ENCODE results near the gene PRPF39.
"Not testable (repeated sequence)": the region's sequence is repeated elsewhere in the genome, so short reads cannot be mapped to it uniquely, and the experiment has no call there.

PRPF39 gene

GRCh38 chr14:45128963-45129629 is 45.2 kb downstream of the PRPF39 start:
- no peaks in the 10 kb centered on the region for H3K9me3 Mint-ChIP-seq
- H3K4me3 Mint-ChIP-seq: no peak overlapping the region
- H3K27me3 Mint-ChIP-seq: no peaks in the 10 kb centered on the region
- peaks cover 18% of the 10 kb centered on the region for H3K4me1 Mint-ChIP-seq
- no peak for DNase-seq (ENCODE audit: low spot score in 2 of 2)
- no peak for ATAC-seq (replicated peaks; ENCODE audit: extremely low read depth, poor library complexity, severe bottlenecking)
- H3K36me3 Mint-ChIP-seq (ENCODE audit: insufficient read depth): peaks cover 18% of the 10 kb centered on the region
- no peak overlapping the region for H3K27ac Mint-ChIP-seq (ENCODE audit: low read depth)

DNA sequence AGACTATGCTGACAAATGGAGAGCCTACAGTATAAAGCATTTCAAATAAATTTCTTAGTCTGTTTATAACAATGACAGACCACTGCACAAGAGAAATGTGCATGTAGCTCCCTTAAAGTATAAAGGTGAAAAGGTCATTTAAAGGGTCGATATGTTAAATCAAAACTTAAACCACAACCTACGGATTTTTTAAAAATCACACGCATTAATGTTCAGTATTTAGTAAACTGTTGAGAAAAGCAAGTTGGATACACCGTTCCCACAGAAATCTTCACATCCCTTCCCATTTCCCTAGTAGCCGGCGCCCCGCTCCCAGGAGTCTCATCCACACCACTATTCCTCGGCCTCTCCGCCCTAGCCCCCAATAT is 49.8 kb downstream of the PRPF39 start:
- Mint-ChIP-seq H3K27me3 (no peaks in the 10 kb centered on the region), H3K4me3 (peak overlapping the region; percentile 98), H3K36me3 (ENCODE audit: insufficient read depth) (peaks cover 21% of the 10 kb centered on the region), H3K4me1 (peaks cover 34% of the 10 kb centered on the region), H3K27ac (ENCODE audit: low read depth) (peak overlapping the region; percentile 98), H3K9me3 (no peaks in the 10 kb centered on the region)
- DNase-seq (ENCODE audit: low spot score in 2 of 2) (no peak), ATAC-seq (replicated peaks; ENCODE audit: extremely low read depth, poor library complexity, severe bottlenecking) (no peak)

GRCh38 chr14:45134051-45134958 is 50.4 kb downstream of the PRPF39 start, which contains the start of gene FKBP3:
FKBP3 (minus strand) TSS chr14:45134481; CDS start chr14:45134456, 25 bp downstream.
- Mint-ChIP-seq H3K4me1 (peaks cover 34% of the 10 kb centered on the region), H3K27ac (ENCODE audit: low read depth) (peak within 1 kb of the TSS; percentile 98), H3K27me3 (no peaks in the 10 kb centered on the region), H3K36me3 (ENCODE audit: insufficient read depth) (peaks cover 21% of the 10 kb centered on the region), H3K9me3 (no peaks in the 10 kb centered on the region), H3K4me3 (peak within 1 kb of the TSS; percentile 98)
- ATAC-seq (replicated peaks; ENCODE audit: extremely low read depth, poor library complexity, severe bottlenecking) (peak; percentile 96), DNase-seq (ENCODE audit: low spot score in 2 of 2) (peak; percentile 77 to 90)

GRCh38 chr14:45135156-45135555 is 51.2 kb downstream of the PRPF39 start:
- peak overlapping the region; percentile 98 for H3K4me3 Mint-ChIP-seq
- H3K27ac Mint-ChIP-seq (ENCODE audit: low read depth): peak overlapping the region; percentile 98
- H3K9me3 Mint-ChIP-seq: no peaks in the 10 kb centered on the region
- H3K27me3 Mint-ChIP-seq: no peaks in the 10 kb centered on the region
- H3K4me1 Mint-ChIP-seq: peaks cover 36% of the 10 kb centered on the region
- peaks cover 21% of the 10 kb centered on the region for H3K36me3 Mint-ChIP-seq (ENCODE audit: insufficient read depth)
- DNase-seq (ENCODE audit: low spot score in 2 of 2) (no peak), ATAC-seq (replicated peaks; ENCODE audit: extremely low read depth, poor library complexity, severe bottlenecking) (no peak)

- Mint-ChIP-seq H3K27ac (ENCODE audit: low read depth) (peak within 1 kb of the TSS; percentile 98), H3K9me3 (no peaks in the 10 kb centered on the region), H3K36me3 (ENCODE audit: insufficient read depth) (peaks cover 21% of the 10 kb centered on the region), H3K4me3 (peak within 1 kb of the TSS; percentile 98), H3K4me1 (peaks cover 39% of the 10 kb centered on the region), H3K27me3 (no peaks in the 10 kb centered on the region)
- DNase-seq (ENCODE audit: low spot score in 2 of 2) (peak; percentile 75 to 81), ATAC-seq (replicated peaks; ENCODE audit: extremely low read depth, poor library complexity, severe bottlenecking) (peak; percentile 46)
These were observed 51.9 kb downstream of the PRPF39 start, which contains the start of gene FANCM for GRCh38 chr14:45135659-45136395. FANCM (plus strand) TSS chr14:45135930; CDS start chr14:45136032, 102 bp downstream.

DNA sequence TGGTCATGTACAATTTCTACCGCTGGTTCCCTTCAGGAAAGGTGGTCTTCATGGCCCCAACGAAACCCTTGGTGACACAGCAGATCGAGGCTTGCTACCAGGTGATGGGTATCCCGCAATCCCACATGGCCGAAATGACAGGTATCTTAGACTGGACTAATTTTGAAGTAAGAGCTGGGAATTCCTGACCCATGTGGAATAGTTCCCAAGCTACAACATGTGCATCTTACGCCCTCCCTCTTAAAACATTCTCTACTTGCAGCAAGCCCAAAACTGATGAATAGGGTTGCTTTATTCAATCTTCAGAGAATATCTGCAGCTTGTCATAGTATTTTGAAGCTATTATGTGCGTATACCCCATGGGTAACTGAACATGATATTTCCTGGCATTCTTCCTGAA is 52.5 kb downstream of the PRPF39 start:
- ATAC-seq (replicated peaks; ENCODE audit: extremely low read depth, poor library complexity, severe bottlenecking) (no peak), DNase-seq (ENCODE audit: low spot score in 2 of 2) (no peak)
- Mint-ChIP-seq H3K27ac (ENCODE audit: low read depth) (peak overlapping the region; percentile 98), H3K36me3 (ENCODE audit: insufficient read depth) (peaks cover 22% of the 10 kb centered on the region), H3K4me3 (peak overlapping the region; percentile 98), H3K9me3 (no peaks in the 10 kb centered on the region), H3K27me3 (no peaks in the 10 kb centered on the region), H3K4me1 (peaks cover 39% of the 10 kb centered on the region)

GRCh38 chr14:45140661-45141187 is 56.8 kb downstream of the PRPF39 start:
- H3K27ac Mint-ChIP-seq (ENCODE audit: low read depth): no peak overlapping the region
- no peak overlapping the region for H3K4me3 Mint-ChIP-seq
- DNase-seq (ENCODE audit: low spot score in 2 of 2): no peak
- H3K36me3 Mint-ChIP-seq (ENCODE audit: insufficient read depth): peaks cover 11% of the 10 kb centered on the region
- no peak for ATAC-seq (replicated peaks; ENCODE audit: extremely low read depth, poor library complexity, severe bottlenecking)
- no peaks in the 10 kb centered on the region for H3K27me3 Mint-ChIP-seq
- no peaks in the 10 kb centered on the region for H3K9me3 Mint-ChIP-seq
- peaks cover 26% of the 10 kb centered on the region for H3K4me1 Mint-ChIP-seq

DNA sequence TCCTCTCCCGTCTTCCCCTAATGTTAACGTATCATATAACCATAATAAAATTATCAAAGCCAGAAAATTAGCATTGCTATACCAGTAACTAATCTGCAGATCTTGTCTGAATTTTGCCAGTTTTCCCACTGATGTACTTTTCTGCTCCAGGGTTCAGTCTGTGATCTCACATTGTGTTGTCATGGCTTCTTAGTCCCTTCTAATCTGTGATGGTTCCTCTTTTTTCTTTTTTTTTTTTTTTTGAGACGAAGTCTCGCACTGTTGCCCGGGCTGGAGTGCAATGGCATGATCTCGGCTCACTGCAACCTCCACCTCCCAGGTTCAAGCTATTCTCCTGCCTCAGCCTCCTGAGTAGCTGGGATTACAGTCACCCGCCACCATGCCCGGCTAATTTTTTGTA is 58.2 kb downstream of the PRPF39 start:
- not testable (repeated sequence) for H3K4me3 Mint-ChIP-seq; H3K36me3 Mint-ChIP-seq (ENCODE audit: insufficient read depth); ATAC-seq (replicated peaks; ENCODE audit: extremely low read depth, poor library complexity, severe bottlenecking); H3K27ac Mint-ChIP-seq (ENCODE audit: low read depth); H3K9me3 Mint-ChIP-seq; H3K27me3 Mint-ChIP-seq; DNase-seq (ENCODE audit: low spot score in 2 of 2)
- H3K4me1 Mint-ChIP-seq: peaks cover 17% of the 10 kb centered on the region

DNA sequence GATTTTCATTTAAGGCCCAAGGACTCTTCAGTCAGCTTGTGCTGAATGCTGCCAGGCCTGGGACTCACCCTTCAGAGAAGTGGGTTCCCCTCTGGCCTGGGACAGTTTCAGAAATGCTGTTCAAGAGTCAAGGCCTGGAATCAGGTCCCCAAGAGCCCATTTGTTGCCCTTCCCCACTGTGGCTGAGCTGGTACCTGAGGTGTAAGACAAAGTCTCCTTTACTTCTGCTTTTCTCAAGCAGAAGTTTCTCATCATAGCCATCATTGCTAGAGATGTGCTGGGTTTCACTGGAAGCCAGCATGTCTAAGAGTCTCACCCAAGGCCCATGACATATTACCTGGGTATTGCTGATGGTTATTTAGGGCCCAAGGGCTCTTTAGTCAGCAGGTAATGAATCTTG is 60.7 kb downstream of the PRPF39 start:
- H3K4me3 Mint-ChIP-seq: no peak overlapping the region
- no peaks in the 10 kb centered on the region for H3K27me3 Mint-ChIP-seq
- no peak for ATAC-seq (replicated peaks; ENCODE audit: extremely low read depth, poor library complexity, severe bottlenecking)
- H3K27ac Mint-ChIP-seq (ENCODE audit: low read depth): no peak overlapping the region
- peaks cover 10% of the 10 kb centered on the region for H3K4me1 Mint-ChIP-seq
- peaks cover 5% of the 10 kb centered on the region for H3K36me3 Mint-ChIP-seq (ENCODE audit: insufficient read depth)
- DNase-seq (ENCODE audit: low spot score in 2 of 2): no peak
- no peaks in the 10 kb centered on the region for H3K9me3 Mint-ChIP-seq

GRCh38 chr14:45145214-45145613 is 61.3 kb downstream of the PRPF39 start:
- Mint-ChIP-seq H3K4me3 (no peak overlapping the region), H3K27ac (ENCODE audit: low read depth) (no peak overlapping the region), H3K27me3 (no peaks in the 10 kb centered on the region), H3K36me3 (ENCODE audit: insufficient read depth) (peaks cover 5% of the 10 kb centered on the region), H3K4me1 (peaks cover 8% of the 10 kb centered on the region), H3K9me3 (no peaks in the 10 kb centered on the region)
- no peak for ATAC-seq (replicated peaks; ENCODE audit: extremely low read depth, poor library complexity, severe bottlenecking)
- no peak for DNase-seq (ENCODE audit: low spot score in 2 of 2)

GRCh38 chr14:45149602-45150001 is 65.7 kb downstream of the PRPF39 start:
- Mint-ChIP-seq H3K4me3 (no peak overlapping the region), H3K36me3 (ENCODE audit: insufficient read depth) (peaks cover 5% of the 10 kb centered on the region)
- ATAC-seq (replicated peaks; ENCODE audit: extremely low read depth, poor library complexity, severe bottlenecking): no peak

GRCh38 chr14:45150386-45150890 is 66.5 kb downstream of the PRPF39 start:
- Mint-ChIP-seq H3K27me3 (no peaks in the 10 kb centered on the region), H3K4me1 (peaks cover 5% of the 10 kb centered on the region), H3K9me3 (no peaks in the 10 kb centered on the region), H3K36me3 (ENCODE audit: insufficient read depth) (peaks cover 5% of the 10 kb centered on the region), H3K4me3 (no peak overlapping the region), H3K27ac (ENCODE audit: low read depth) (no peak overlapping the region)
- ATAC-seq (replicated peaks; ENCODE audit: extremely low read depth, poor library complexity, severe bottlenecking) (no peak), DNase-seq (ENCODE audit: low spot score in 2 of 2) (no peak)

More at GRCh38 chr14:45149602-45150001, 65.7 kb downstream of the PRPF39 start:
- no peak for DNase-seq (ENCODE audit: low spot score in 2 of 2)
- peaks cover 5% of the 10 kb centered on the region for H3K4me1 Mint-ChIP-seq
- no peaks in the 10 kb centered on the region for H3K27me3 Mint-ChIP-seq
- no peak overlapping the region for H3K27ac Mint-ChIP-seq (ENCODE audit: low read depth)
- H3K9me3 Mint-ChIP-seq: no peaks in the 10 kb centered on the region

Measured in central memory CD8-positive, alpha-beta T cell (primary cell).